ENCODE results near the gene IFNL3.

GRCh38 chr19:39247701-39248664 lies 3.2 kb upstream of the IFNL3 start:
- TF ChIP-seq CTCF (IDR thresholded peaks at IDR 0.05; ENCODE audit: low read depth, low read length) (no peak), POLR2A (IDR thresholded peaks at IDR 0.05; ENCODE audit: extremely low read depth, insufficient read length) (no peak), MAX (IDR thresholded peaks at IDR 0.05; ENCODE audit: low read depth, low read length) (no peak), MYC (IDR thresholded peaks at IDR 0.05; ENCODE audit: low read depth, low read length) (no peak)

Data from NB4 (cell line).